Fibroblast of gingiva (primary cell): ENCODE measurements around the gene MELTF.
A peak's percentile ranks its signal among the peaks of the same experiment; 100 is the strongest.

Source experiments
- DNase-seq: peaks from one replicate; pipeline ENCODE4 v3.0.0-alpha.2; 2011; ENCODE audit warnings: low read depth

MELTF gene

GRCh38 chr3:197010556-197011351 lies 18.9 kb downstream of the MELTF start:
- no peak for DNase-seq

DNA sequence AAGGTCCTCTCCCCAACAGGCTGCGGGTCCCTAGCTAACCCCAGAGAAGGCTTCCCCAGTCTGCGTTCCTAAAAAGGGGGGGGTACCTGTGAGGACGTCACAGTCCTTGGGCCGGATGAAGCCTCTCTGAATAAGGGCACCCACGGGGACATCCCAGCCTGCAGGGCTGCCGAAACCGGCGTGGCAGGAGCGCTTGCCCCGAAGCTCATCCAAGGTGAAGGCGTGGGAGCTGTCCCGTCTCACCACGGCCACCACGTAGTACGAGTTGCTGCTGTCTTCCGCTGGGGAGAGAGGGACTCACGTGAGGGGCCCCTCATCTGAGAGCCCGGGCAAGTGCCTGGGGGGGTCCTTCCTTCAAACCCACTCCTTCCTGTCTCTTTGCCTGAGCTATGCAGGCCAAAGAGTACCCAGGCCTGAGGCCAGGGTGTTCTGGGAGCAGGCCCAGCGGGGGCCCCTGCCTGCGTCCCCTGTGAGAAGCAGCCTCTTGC lies 20.0 kb downstream of the MELTF start:
- no peak for DNase-seq

DNA sequence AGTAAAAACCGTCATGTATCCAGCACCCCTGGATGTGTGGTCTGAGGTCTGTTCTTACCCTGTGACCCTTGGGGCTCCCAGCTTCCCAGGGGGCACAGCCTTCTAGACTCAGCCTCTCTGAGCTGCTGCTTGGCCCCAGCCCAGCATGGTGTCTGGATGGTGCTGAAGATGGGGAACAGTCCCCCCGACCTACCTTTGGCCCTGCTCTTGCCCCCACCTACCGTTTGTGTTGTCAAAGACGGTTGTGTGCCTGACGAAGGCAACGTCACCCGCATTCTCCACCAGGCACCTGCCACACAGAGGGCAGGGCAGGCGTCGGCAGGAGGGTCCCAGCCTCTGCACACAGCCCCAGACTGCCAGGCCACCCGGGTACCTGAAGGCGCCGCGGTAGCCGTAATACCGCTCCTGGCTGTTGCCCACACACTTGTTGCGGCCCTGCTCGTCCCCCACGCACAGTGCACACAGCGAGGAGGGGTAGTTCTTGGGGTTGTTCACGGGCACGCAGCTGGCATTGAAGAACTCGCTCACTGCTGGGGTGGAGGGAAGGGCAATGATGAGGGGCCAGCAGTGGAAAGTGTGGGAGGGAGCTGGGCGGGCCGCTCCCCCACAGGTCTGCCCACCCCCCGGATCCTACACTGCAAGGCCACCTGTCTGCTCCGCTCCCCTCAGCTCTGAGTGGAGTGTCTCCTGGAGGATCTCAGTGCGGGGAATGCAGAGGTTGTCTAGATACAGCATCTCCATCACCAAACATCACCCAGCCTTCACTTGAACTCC lies 21.0 kb downstream of the MELTF start:
- no peak for DNase-seq

- DNase-seq, result no peak
These were observed 21.7 kb downstream of the MELTF start for GRCh38 chr3:197007953-197008352.

- no peak for DNase-seq
These were observed 22.2 kb downstream of the MELTF start for GRCh38 chr3:197007296-197007940.

GRCh38 chr3:197006860-197007259 lies 22.8 kb downstream of the MELTF start:
- DNase-seq, result no peak

- DNase-seq, result no peak
These were observed 23.2 kb downstream of the MELTF start for GRCh38 chr3:197006446-197006845.

DNA sequence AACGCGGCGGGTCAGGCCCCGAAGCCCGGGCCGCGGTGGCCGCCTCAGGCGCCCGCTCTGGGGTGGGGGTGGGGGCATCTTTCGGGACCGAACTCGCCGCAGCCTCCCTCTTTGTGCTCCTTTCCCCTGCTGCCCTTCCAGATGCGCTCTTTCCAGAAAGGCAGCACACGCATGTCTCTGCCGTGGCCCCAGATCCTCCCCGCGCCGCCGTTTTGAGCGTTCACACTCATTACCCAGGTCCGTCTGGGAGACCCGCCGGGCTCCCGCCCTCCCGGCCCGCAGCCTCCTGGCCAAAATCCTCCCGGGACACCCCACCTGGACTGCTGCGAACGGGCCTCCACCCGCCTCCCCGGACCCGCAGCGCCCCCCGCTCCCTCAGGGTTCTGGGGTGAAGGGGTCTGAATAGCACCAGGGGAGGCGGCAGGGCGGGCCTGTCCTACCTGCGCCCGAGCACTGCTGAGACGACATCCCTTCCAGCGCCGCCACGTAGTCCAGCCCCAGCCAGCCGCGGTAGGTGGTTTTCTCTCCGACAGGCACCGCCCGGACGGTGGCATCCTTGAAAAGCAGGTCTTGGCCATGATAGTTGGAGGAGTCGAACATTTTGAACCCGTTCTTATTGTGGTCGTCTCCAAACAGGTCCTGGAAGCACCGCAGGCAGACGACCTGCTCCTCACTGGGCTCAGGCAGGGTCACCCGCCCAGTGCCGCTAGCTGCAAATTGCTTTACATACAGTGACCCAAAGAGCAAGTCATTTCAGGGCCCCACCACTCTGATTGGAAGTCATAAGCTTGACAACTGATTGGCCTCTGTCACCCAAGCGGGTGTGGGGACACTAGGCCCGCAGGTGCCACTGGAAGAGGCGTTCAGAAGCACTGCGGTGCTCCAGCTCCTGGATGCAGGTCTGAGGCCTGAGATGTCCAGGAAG lies 25.9 kb downstream of the MELTF start:
- DNase-seq, result no peak

DNA sequence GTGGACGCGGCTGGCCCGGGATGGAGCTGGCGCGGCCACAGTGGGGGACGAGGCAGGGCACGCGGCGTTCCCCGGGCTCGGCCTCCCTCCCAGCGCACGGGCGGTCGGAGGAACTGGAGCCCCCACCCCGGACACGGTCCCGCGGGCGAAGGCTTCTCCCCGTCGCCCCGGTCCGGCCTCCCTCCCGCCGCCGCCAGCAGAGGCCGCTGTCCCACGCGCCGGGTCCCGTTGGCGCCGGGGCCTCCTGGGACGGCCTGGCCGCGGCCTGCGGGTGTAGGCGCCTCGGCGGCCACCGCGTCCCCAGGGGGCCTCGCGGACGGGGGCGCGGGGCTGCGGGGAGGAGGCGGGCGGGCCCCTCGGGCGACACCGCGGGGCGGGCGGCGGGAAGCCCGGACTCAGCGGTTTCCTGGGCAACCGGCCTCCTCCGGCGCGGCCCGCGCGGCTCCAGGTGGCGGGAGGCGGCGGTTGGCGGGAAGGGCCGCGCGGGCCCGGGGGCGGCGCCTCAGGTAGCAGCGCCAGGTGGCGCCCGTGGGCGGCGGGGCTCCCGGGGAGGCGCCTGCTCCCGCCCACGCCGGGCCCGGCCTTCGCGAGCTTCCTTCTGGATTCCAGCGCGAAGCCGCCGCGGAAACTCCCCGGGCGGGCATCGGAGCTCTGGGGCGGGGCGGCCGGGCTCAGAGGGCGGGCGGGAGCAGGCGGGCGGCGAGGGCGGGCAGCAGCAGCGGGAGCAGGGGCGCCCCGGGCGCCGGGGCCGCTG lies 26.7 kb downstream of the MELTF start:
- DNase-seq, result peak; percentile 63

- no peak for DNase-seq
These were observed 27.5 kb downstream of the MELTF start for GRCh38 chr3:197001972-197002700.

- DNase-seq, result no peak
These were observed 28.3 kb downstream of the MELTF start for GRCh38 chr3:197001106-197001971.

GRCh38 chr3:197000211-197000610 lies 29.4 kb downstream of the MELTF start:
- DNase-seq, result no peak

DNA sequence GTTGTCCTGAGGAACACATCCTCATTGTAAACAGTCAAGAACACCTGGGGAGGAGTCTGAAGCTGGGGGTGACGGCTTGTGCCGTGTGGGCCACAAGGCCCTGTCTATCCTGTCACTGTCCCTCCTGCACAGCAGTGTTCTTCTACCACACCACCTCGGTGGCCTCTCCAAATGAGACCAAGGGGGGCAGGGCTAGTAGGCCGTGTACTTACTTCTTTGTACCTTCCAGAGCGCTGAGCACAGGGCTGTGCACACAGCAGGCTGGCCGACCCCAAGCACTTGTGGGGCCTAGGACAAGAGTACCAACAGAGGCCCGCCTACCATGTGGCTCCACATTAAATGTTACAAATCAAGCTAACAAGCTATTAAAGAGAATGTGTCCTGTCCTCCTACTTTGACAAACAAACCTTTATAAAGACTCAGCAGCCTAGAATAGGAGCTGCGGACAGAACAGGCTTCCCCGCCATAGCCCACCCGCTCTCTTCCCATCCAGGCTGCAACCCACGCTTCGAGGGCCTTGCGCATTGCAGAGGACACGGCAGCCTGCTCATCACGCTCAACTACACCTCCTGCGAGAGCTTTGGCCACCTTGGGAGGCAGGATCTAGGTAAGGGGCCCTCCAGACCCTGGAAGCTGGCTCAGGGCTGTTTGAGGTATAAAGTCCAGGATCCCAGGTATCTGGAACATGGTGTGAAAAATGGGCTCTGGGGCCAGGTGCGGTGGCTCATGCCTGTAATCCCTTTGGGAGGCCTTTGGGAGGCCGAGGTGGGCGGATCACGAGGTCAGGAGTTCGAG lies 30.5 kb downstream of the MELTF start:
- no peak for DNase-seq

DNA sequence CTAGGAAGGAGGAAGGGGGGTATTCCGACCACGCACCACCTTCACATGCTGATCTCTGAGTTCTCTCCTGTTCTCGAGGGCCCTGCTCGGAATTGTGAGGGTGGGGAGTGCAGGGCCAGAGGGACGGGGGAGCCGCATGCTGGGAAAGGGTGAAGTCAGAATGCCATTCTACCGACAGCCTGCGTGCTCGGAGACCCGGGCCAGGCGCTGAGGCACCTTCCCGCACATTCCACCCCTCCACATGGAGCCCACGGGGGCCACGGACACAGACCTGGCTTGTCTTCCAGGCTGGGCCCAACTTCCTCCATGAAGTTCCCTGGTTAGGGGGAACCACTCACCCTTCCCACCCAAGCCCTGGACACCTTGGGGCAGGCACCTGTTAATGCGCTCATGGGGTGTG lies 32.3 kb downstream of the MELTF start:
- DNase-seq, result no peak

DNA sequence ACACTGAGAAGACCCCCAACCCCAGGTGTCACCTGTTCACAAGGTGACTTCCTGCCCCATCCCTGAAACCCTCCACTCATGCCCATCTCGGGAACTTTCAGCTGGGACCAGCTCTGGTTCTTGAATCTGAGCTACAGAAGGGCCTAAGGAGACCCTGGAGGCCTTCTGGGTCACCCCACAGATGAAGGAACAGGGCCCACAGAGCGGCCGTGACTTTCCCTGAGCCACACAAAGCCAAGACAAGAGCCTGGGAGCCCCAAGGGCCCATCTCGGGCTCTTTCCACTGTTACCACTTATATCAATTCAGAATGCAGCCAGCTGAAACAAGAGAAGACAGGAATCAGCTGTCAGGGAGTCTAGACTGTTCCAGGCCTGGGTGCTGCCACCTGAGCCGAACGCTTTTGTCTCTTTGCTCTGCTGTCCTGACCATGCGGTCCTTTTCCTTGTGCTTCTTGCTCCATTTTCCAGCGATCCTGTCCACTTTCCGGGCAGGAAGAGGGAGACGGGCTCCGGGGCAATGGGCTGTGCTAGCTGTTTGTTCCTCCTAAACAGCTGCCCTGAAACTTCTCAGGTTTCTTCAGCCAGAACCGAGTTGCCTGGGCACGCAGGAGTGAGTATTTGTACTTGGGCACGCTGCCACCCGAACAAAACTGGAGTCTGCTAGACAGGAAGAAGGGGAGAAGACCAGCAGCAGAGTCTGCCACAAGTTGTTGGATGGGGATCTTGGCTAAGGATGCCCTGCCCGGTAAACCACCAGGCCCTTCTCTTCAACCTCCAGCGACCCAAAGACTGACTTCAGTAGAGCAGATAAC lies 33.0 kb downstream of the MELTF start:
- no peak for DNase-seq

DNA sequence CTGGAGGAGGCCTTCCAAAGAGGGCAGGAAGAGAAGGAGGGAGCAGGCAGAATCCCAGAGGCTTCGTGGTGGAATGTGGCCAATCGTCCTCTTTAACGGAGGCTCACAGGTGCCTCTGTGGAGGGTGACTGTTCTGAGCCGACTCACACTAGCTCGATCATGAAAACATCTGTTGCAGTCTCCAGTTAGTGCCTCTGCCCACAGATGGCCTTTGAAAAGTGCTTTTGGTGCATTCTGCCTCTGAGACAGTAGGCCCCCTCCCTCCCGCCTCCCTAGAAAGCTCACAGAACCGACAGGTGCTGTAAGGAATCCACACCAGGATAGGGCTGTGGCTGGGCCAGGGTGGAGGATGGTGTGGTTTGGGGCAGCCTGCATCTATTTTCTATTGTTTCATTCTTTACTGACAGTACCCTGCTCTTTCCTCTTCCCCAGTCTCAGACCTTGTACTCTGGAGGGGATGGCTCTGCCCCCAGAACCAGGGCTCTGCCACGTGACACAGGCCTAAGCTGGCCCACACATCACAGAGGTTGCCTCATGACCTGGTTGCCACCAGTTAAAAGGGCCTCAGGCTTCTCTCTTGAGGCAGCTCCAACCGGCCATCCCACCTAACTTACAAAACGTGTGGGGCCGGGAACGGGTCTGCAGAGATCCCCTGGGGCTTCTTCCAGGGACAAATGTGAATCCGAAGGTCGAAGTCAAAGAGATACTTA lies 33.8 kb downstream of the MELTF start:
- DNase-seq, result no peak

- DNase-seq, result no peak
These were observed 34.6 kb downstream of the MELTF start for GRCh38 chr3:196995027-196995426.
